Tibial nerve (tissue), 4 donors: Measurements from ENCODE around the gene PCSK6. TPM values are rescaled to one million over a fixed set of nuclear protein-coding genes. Genes with fewer than 3 reads are reported as not detected.

Experiments
- DNase-seq, 2 donors: peaks; one replicate each; pipeline ENCODE4 v3.0.0-alpha.2; 2019; ENCODE audit warnings: low spot score in 2 of 2
- H3K27ac ChIP-seq, 4 donors: fragments of 200-600 bp; sonication (generic) in 3 of 4; one replicate each; pipeline ENCODE4 v1.5.1; 2017 to 2019; ENCODE audit warnings: mild to moderate bottlenecking in 1 of 4
- H3K27me3 ChIP-seq, 2 donors: fragments of 200-600 bp; sonication (generic) in 1 of 2; one replicate each; pipeline versions ENCODE4 v1.5.1 to v1.6.0; 2017 to 2019
- H3K36me3 ChIP-seq, 3 donors: fragments of 200-600 bp; sonication (generic); one replicate each; pipeline ENCODE4 v1.5.1; 2018 to 2019
- H3K4me1 ChIP-seq, 4 donors: fragments of 200-600 bp; sonication (generic) in 3 of 4; one replicate each; pipeline ENCODE4 v1.5.1; 2017 to 2019
- H3K4me3 ChIP-seq, 4 donors: fragments of 200-600 bp; sonication (generic) in 3 of 4; one replicate each; pipeline ENCODE4 v1.5.1; 2017 to 2019; ENCODE audit warnings: mild to moderate bottlenecking in 1 of 4, moderate library complexity in 1 of 4
- H3K9me3 ChIP-seq, 4 donors: fragments of 200-600 bp; sonication (generic) in 3 of 4; one replicate each; pipeline ENCODE4 v1.5.1; 2017 to 2019
- EP300 ChIP-seq, 2 donors: sonication (generic); formaldehyde crosslinking; IDR thresholded peaks; one replicate each; pipeline ENCODE4 v1.6.1; 2017; ENCODE audit warnings: antibody characterized with exemption in 2 of 2, mild to moderate bottlenecking in 1 of 2
- POLR2A ChIP-seq, 2 donors: fragments of 450-650 bp; IDR thresholded peaks; one replicate each; pipeline ENCODE4 v1.6.1; 2017; ENCODE audit warnings: antibody characterized with exemption in 2 of 2, mild to moderate bottlenecking in 2 of 2, moderate library complexity in 2 of 2
- WGBS, 2 donors: methylation state at CpG; one replicate each; pipeline ENCODE4 v1.1.5; 2018; 5-methylcytosine and 5-hydroxymethylcytosine counted together
- total RNA-seq, 4 donors: library from RNA; depleted of rRNA; stranded (reverse); fragments of >200 nt; gene quantifications; one replicate each; pipeline ENCODE4 v1.1.0, GENCODE V29; 2016
- TF ChIP-seq, protein P1 (sequence below), 5 experiments: fragments of 200-600 bp in 3 of 5; fragments of 450-650 bp in 2 of 5; sonication (generic) in 3 of 5; IDR thresholded peaks; one replicate each; pipeline ENCODE4 v1.5.1; 2016 to 2019; ENCODE audit warnings: antibody characterized with exemption in 5 of 5, mild to moderate bottlenecking in 3 of 5, moderate library complexity in 2 of 5

The PCSK6 gene
- total RNA-seq, 4 donors from 2014 or later: 8.5 to 27.0 (median 13.2) TPM

- 73 to 83% methylated on average over 13 of the region's 13 CpGs for WGBS, 2 donors
- Histone ChIP-seq H3K9me3 (no peaks in the 10 kb centered on the region), H3K27me3 (no peaks in the 10 kb centered on the region), H3K4me3 (no peak overlapping the region), H3K4me1 (peaks cover 0 to 10% (median 0%) of the 10 kb centered on the region in 4 donors), H3K36me3 (no peaks in the 10 kb centered on the region), H3K27ac (no peak overlapping the region)
- no peak for DNase-seq
- TF ChIP-seq POLR2A (IDR thresholded peaks at IDR 0.05) (no peak), EP300 (IDR thresholded peaks at IDR 0.05) (no peak)
- TF ChIP-seq, protein P1, sequence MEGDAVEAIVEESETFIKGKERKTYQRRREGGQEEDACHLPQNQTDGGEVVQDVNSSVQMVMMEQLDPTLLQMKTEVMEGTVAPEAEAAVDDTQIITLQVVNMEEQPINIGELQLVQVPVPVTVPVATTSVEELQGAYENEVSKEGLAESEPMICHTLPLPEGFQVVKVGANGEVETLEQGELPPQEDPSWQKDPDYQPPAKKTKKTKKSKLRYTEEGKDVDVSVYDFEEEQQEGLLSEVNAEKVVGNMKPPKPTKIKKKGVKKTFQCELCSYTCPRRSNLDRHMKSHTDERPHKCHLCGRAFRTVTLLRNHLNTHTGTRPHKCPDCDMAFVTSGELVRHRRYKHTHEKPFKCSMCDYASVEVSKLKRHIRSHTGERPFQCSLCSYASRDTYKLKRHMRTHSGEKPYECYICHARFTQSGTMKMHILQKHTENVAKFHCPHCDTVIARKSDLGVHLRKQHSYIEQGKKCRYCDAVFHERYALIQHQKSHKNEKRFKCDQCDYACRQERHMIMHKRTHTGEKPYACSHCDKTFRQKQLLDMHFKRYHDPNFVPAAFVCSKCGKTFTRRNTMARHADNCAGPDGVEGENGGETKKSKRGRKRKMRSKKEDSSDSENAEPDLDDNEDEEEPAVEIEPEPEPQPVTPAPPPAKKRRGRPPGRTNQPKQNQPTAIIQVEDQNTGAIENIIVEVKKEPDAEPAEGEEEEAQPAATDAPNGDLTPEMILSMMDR (IDR thresholded peaks at IDR 0.05): no peak
These were observed 41.7 kb upstream of the PCSK6 start for GRCh38 chr15:101531170-101531569.

DNA sequence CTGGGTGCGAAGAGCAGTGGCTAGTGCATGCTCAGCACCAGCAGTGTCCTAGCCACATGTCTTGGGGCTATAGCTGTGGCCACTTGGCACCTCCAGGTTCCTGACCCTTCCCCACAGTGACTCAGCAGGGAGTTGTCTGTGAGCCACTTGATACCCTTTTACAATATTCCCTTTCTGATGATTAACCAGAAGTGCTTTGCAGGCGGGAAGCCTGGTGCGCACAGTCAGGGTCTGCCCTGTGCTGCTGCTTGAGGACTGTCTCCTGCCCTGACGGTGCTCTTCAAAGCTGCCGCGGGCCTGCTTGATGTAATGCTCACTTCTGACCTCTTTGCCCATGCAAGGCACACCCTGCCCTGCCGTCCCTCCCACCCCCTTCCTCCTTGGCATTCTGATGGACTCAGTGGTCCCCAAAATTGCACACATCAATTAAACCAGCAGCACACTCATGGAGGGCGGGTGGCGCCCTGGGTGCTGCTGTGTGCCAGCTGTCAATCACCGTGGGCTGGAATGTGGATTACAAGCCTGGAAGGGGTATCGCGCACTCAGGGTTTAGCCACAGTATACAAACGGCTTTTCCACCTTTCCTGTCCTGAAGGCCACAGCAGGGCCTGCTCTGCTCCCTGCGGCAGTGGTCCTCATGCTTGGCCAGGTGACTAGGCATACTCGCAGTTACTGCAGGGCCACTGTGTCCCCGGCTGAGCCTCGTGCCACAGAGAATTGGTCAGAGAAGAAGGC, 40.9 kb upstream of the PCSK6 start:
- 80 to 89% methylated on average over 13 to 15 of the region's 17 CpGs for WGBS, 2 donors
- peaks cover 0 to 10% (median 0%) of the 10 kb centered on the region in 4 donors for H3K4me1 ChIP-seq
- TF ChIP-seq EP300 (IDR thresholded peaks at IDR 0.05) (no peak), POLR2A (IDR thresholded peaks at IDR 0.05) (no peak)
- TF ChIP-seq, protein P1 (IDR thresholded peaks at IDR 0.05): no peak
- H3K27me3 ChIP-seq: no peaks in the 10 kb centered on the region
- no peak overlapping the region for H3K4me3 ChIP-seq
- no peaks in the 10 kb centered on the region for H3K36me3 ChIP-seq
- H3K27ac ChIP-seq: no peak overlapping the region
- no peak for DNase-seq
- no peaks in the 10 kb centered on the region for H3K9me3 ChIP-seq

- Histone ChIP-seq H3K4me3 (no peak overlapping the region), H3K9me3 (no peaks in the 10 kb centered on the region), H3K4me1 (peaks cover 0 to 10% (median 0%) of the 10 kb centered on the region in 4 donors), H3K27ac (no peak overlapping the region), H3K36me3 (no peaks in the 10 kb centered on the region), H3K27me3 (no peaks in the 10 kb centered on the region)
- DNase-seq: no peak
- 71 to 75% methylated on average over 4 of the region's 4 CpGs for WGBS, 2 donors
- TF ChIP-seq POLR2A (IDR thresholded peaks at IDR 0.05) (no peak), EP300 (IDR thresholded peaks at IDR 0.05) (no peak)
- TF ChIP-seq, protein P1 (IDR thresholded peaks at IDR 0.05): no peak
These were observed 39.4 kb upstream of the PCSK6 start for GRCh38 chr15:101528917-101529299.

DNA sequence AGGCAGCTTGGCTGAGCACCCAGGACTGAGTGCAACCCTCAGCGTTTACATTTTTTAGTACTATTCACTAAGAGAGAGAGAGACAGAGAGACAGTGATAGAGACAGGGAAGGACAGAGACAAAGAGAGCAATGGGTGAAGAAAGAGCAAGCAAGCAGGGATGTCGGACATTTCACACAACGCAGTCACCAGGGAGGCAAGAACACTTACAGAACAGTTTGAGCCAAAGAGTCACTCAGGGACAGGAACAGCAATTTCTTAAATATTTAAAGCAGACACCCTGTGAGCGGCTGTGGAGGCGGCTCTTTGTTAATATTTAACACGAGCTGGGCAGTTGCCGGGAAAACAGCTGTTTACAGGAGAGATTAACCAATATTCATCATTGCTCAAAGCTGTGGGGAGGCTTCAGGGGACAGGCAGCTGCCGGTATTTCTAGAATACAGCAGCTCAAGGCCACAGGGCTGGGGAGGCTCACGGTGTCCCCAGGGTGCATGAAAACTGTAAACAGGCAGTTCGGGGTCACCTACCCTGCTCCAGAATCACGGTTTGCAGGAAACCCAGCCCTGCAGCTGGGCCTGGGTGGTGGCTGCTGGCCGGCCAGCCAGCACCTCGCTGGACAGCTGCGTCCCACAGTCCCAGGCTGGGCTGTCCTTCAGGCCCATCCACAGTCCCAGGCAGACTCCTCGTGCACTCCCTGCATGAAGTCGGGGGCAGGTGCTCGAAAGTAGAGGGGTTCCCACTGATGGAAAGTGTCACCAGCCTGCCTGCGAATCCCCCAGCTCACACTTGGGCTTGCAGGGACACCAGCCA, 38.8 kb upstream of the PCSK6 start:
- Histone ChIP-seq H3K36me3 (no peaks in the 10 kb centered on the region), H3K9me3 (no peaks in the 10 kb centered on the region), H3K4me1 (peaks cover 0 to 10% (median 0%) of the 10 kb centered on the region in 4 donors), H3K27me3 (no peaks in the 10 kb centered on the region), H3K27ac (peak overlapping the region in 1 of 4 donors; percentile 53), H3K4me3 (no peak overlapping the region)
- WGBS, 2 donors: 33 to 54% methylated on average over 14 to 18 of the region's 18 CpGs
- TF ChIP-seq POLR2A (IDR thresholded peaks at IDR 0.05): no peak
- TF ChIP-seq EP300 (IDR thresholded peaks at IDR 0.05): peak in 1 of 2 donors; percentile 28
- DNase-seq: peak; percentile 64 to 73

DNA sequence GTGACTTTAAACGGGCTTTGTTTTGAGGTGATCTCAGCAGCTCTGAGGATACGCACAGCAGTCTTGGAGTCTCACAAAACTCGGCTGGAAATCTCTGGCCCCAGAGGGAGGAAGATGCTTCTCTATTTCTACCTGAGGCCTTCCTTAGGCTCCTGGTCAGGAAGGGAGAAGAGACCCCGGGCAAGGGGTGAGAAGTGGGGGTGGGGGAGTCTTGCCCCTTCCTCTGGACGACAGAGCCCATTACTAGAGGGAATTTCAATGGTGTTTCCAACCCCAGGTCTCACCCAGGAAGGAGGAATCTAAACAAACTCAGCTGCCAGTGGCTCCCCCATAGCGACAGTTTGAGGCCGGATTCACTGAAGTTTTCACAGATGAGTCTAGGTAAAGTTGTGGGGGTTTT, 37.4 kb upstream of the PCSK6 start:
- Histone ChIP-seq H3K27ac (no peak overlapping the region), H3K4me1 (peaks cover 0 to 10% (median 0%) of the 10 kb centered on the region in 4 donors), H3K9me3 (no peaks in the 10 kb centered on the region), H3K27me3 (no peaks in the 10 kb centered on the region), H3K4me3 (no peak overlapping the region), H3K36me3 (no peaks in the 10 kb centered on the region)
- DNase-seq: no peak
- WGBS, 2 donors: 72 to 79% methylated on average over 7 of the region's 7 CpGs
- TF ChIP-seq POLR2A (IDR thresholded peaks at IDR 0.05) (no peak), EP300 (IDR thresholded peaks at IDR 0.05) (no peak)
- TF ChIP-seq, protein P1 (IDR thresholded peaks at IDR 0.05): no peak
